DOHH2 (cell line): ENCODE data around the gene TMLHE.
A peak's percentile ranks its signal among the peaks of the same experiment; 100 is the strongest.

Experiments
- H3F3A ChIP-seq: fragments of 200-600 bp; sonication (generic), shearing (Covaris generic); 2 replicates; pipeline ENCODE4 v1.6.0; 2016; ENCODE audit warnings: antibody characterized with exemption, mild to moderate bottlenecking; ENCODE audit not compliant: control insufficient read depth, insufficient read depth
- H3K27ac ChIP-seq: fragments of 200-600 bp; sonication (generic); 2 replicates; pipeline ENCODE4 v1.5.1; 2014; ENCODE audit warnings: low read depth, mild to moderate bottlenecking, low read length, moderate library complexity
- H3K27me3 ChIP-seq: fragments of 200-600 bp; sonication (generic); 2 replicates; pipeline ENCODE4 v1.6.1; 2014; ENCODE audit warnings: mild to moderate bottlenecking, low read length, mixed read lengths; ENCODE audit not compliant: control insufficient read depth
- H3K36me3 ChIP-seq: fragments of 200-600 bp; sonication (generic); 2 replicates; pipeline ENCODE4 v1.6.1; 2014; ENCODE audit warnings: mild to moderate bottlenecking, low read length, moderate library complexity, mixed read lengths; ENCODE audit not compliant: control insufficient read depth
- H3K4me1 ChIP-seq: fragments of 200-600 bp; sonication (generic); 2 replicates; pipeline ENCODE4 v1.6.1; 2014; ENCODE audit warnings: mild to moderate bottlenecking, low read length, mixed read lengths; ENCODE audit not compliant: control insufficient read depth
- H3K4me2 ChIP-seq: fragments of 200-600 bp; sonication (generic); 2 replicates; pipeline ENCODE4 v1.6.0; 2014; ENCODE audit warnings: mild to moderate bottlenecking, low read length, moderate library complexity
- H3K4me3 ChIP-seq: fragments of 200-600 bp; sonication (generic); 2 replicates; pipeline ENCODE4 v1.5.1; 2014; ENCODE audit warnings: mild to moderate bottlenecking, low read length, mixed read lengths
- H3K79me2 ChIP-seq: fragments of 200-600 bp; sonication (generic); 2 replicates; pipeline ENCODE4 v1.6.1; 2014; ENCODE audit warnings: mild to moderate bottlenecking, low read length, mixed read lengths; ENCODE audit not compliant: control insufficient read depth
- H3K9me2 ChIP-seq: fragments of 200-600 bp; sonication (generic); replicated peaks from 2 replicates; pipeline ENCODE4 v1.6.1; 2014; ENCODE audit warnings: mild to moderate bottlenecking, low read length, mixed read lengths; ENCODE audit not compliant: control insufficient read depth
- H3K9me3 ChIP-seq: fragments of 200-600 bp; sonication (generic); 2 replicates; pipeline ENCODE4 v1.6.1; 2014; ENCODE audit warnings: antibody characterized with exemption, low read length, mixed read lengths; ENCODE audit not compliant: control insufficient read depth, insufficient read depth
- H4K20me1 ChIP-seq: fragments of 200-600 bp; sonication (generic); 2 replicates; pipeline ENCODE4 v1.6.0; 2014; ENCODE audit warnings: low read depth, mild to moderate bottlenecking, antibody characterized with exemption, low read length, moderate library complexity; ENCODE audit not compliant: control insufficient read depth, insufficient read depth
- CTCF ChIP-seq: fragments of 200-600 bp; sonication (generic); IDR thresholded peaks from one replicate; pipeline ENCODE4 v1.5.1; 2014; ENCODE audit warnings: antibody characterized with exemption, mild to moderate bottlenecking, low read depth, low read length; ENCODE audit not compliant: poor library complexity, severe bottlenecking
- EZH2phosphoT487 ChIP-seq: fragments of 200-600 bp; sonication (generic); IDR thresholded peaks from 2 replicates; pipeline ENCODE4 v1.6.1; 2017; ENCODE audit warnings: borderline replicate concordance, mild to moderate bottlenecking, antibody characterized with exemption, low read length, moderate library complexity, mixed read lengths

Gene TMLHE

GRCh38 chrX:155611302-155611701, 1.4 kb downstream of the TMLHE start:
- H3K27ac ChIP-seq = no peak overlapping the region
- no peak for TF ChIP-seq CTCF
- TF ChIP-seq EZH2phosphoT487 = no peak
- H3K4me1 ChIP-seq = peaks cover 14% of the 10 kb centered on the region; the same call in 1 of the 2 replicates
- no peaks in the 10 kb centered on the region for H3K36me3 ChIP-seq
- H3K79me2 ChIP-seq = peaks cover 30% of the 10 kb centered on the region
- H4K20me1 ChIP-seq = no peaks in the 10 kb centered on the region
- H3K9me3 ChIP-seq = no peaks in the 10 kb centered on the region
- no peaks in the 10 kb centered on the region for H3K9me2 ChIP-seq
- no peaks in the 10 kb centered on the region for H3F3A ChIP-seq
- H3K27me3 ChIP-seq = no peaks in the 10 kb centered on the region
- peak overlapping the region; percentile 86 for H3K4me3 ChIP-seq
- peak overlapping the region; percentile 82 for H3K4me2 ChIP-seq

GRCh38 chrX:155592981-155593380, 19.8 kb downstream of the TMLHE start:
- no peak for TF ChIP-seq CTCF
- TF ChIP-seq EZH2phosphoT487 = no peak
- Histone ChIP-seq H3K4me3 (no peak overlapping the region), H3K9me3 (no peaks in the 10 kb centered on the region), H3F3A (no peaks in the 10 kb centered on the region), H4K20me1 (no peaks in the 10 kb centered on the region), H3K27me3 (no peaks in the 10 kb centered on the region), H3K79me2 (no peaks in the 10 kb centered on the region), H3K27ac (no peak overlapping the region), H3K9me2 (no peaks in the 10 kb centered on the region), H3K36me3 (no peaks in the 10 kb centered on the region), H3K4me1 (no peaks in the 10 kb centered on the region), H3K4me2 (no peak overlapping the region)

- no peaks in the 10 kb centered on the region for H3K36me3 ChIP-seq
- H3K4me3 ChIP-seq = no peak overlapping the region
- TF ChIP-seq CTCF (no peak), EZH2phosphoT487 (no peak)
- no peak overlapping the region for H3K4me2 ChIP-seq
- H3K9me2 ChIP-seq = no peaks in the 10 kb centered on the region
- H3K27me3 ChIP-seq = no peaks in the 10 kb centered on the region
- H3F3A ChIP-seq = no peaks in the 10 kb centered on the region
- no peaks in the 10 kb centered on the region for H3K79me2 ChIP-seq
- H3K4me1 ChIP-seq = no peaks in the 10 kb centered on the region
- H3K9me3 ChIP-seq = no peaks in the 10 kb centered on the region
- H4K20me1 ChIP-seq = no peaks in the 10 kb centered on the region
- no peak overlapping the region for H3K27ac ChIP-seq
These were observed 20.4 kb downstream of the TMLHE start for GRCh38 chrX:155592331-155592730.

GRCh38 chrX:155577682-155578081, 35.1 kb downstream of the TMLHE start:
- Histone ChIP-seq H3K9me3 (no peaks in the 10 kb centered on the region), H3K27ac (no peak overlapping the region), H3K27me3 (no peaks in the 10 kb centered on the region), H3K79me2 (no peaks in the 10 kb centered on the region), H3F3A (no peaks in the 10 kb centered on the region), H3K4me2 (no peak overlapping the region), H4K20me1 (no peaks in the 10 kb centered on the region), H3K4me3 (no peak overlapping the region), H3K4me1 (no peaks in the 10 kb centered on the region), H3K9me2 (no peaks in the 10 kb centered on the region), H3K36me3 (no peaks in the 10 kb centered on the region)
- TF ChIP-seq CTCF (no peak), EZH2phosphoT487 (no peak)
